NB4 (cell line): ENCODE data around the gene TMEM106C.

Experiments
- CTCF ChIP-seq: IDR thresholded peaks from one replicate; pipeline ENCODE4 v1.5.1; 2012; ENCODE audit warnings: low read depth, low read length
- POLR2A ChIP-seq: IDR thresholded peaks from 2 replicates; pipeline ENCODE4 v1.6.1; 2011; ENCODE audit warnings: mild to moderate bottlenecking; ENCODE audit not compliant: insufficient read length; ENCODE audit errors: extremely low read depth

- TF ChIP-seq CTCF (no peak), POLR2A (no peak)
Measured at GRCh38 chr12:48017496-48017895, 54.1 kb downstream of the TMEM106C start.
